ENCODE results near the gene GID8. TPM values are rescaled to one million over a fixed set of nuclear protein-coding genes. Genes with fewer than 3 reads are reported as not detected.

Gene GID8
- total and polyA plus RNA-seq, 2 donors (not counting 3 experiments of a cell fraction or from before 2014, with no cell fraction given), result 25.3 to 34.6 TPM

GRCh38 chr20:62980380-62980960, 42.5 kb downstream of the GID8 start:
- no peak for FAIRE-seq

More at GRCh38 chr20:62980380-62980960, 42.5 kb downstream of the GID8 start:
- Histone ChIP-seq H3K4me2 (ENCODE audit: insufficient read depth, low read length) (no peak overlapping the region), H3K9me3 (replicated peaks; ENCODE audit: control insufficient read depth, insufficient read depth, low read length) (no peaks in the 10 kb centered on the region), H3K4me1 (ENCODE audit: control insufficient read depth, extremely low read depth, insufficient read depth, low read length) (no peaks in the 10 kb centered on the region), H3K36me3 (ENCODE audit: control insufficient read depth in 2 of 2, extremely low read depth in 1 of 2, insufficient read depth in 2 of 2, low read length in 2 of 2) (no peaks in the 10 kb centered on the region), H3K9ac (replicated peaks; ENCODE audit: extremely low read depth, insufficient read depth, low read length) (no peak overlapping the region), H3K4me3 (replicated peaks in 1 of 3; ENCODE audit: insufficient read depth in 1 of 3, low read depth in 1 of 3, low read length in 3 of 3) (no peak overlapping the region), H4K20me1 (replicated peaks; ENCODE audit: control insufficient read depth, extremely low read depth, insufficient read depth, low read length) (no peaks in the 10 kb centered on the region), H3K27ac (ENCODE audit: insufficient read depth, low read depth, low read length) (no peak overlapping the region), H3K79me2 (ENCODE audit: control insufficient read depth, insufficient read depth, low read length) (no peaks in the 10 kb centered on the region), H3K9me1 (replicated peaks; ENCODE audit: control insufficient read depth, extremely low read depth, insufficient read depth, low read length) (no peaks in the 10 kb centered on the region), H3K27me3 (ENCODE audit: control insufficient read depth in 2 of 2, insufficient read depth in 2 of 2, low read length in 2 of 2) (peaks cover 21 to 24% of the 10 kb centered on the region in 2 experiments), H2AFZ (ENCODE audit: low read depth, low read length) (no peak overlapping the region)
- intact Hi-C loops (cut with micrococcal nuclease) (no loop called here), dilution Hi-C loops (cut with MboI; ENCODE audit: extremely low pct_ligation_motif_present, low sequenced_read_pairs) (no loop called here)
- DNase-seq (ENCODE audit: low read depth, low spot score), result no peak
- ChIA-PET POLR2A (no interaction called here), CTCF (interaction anchor here (1.1 to 4.0 kb wide), 2 partner anchors 8 to 28 kb away, joined by 3 to 18 read pairs; no protein-coding TSS in a partner anchor)
- TF ChIP-seq POLR2A (IDR thresholded peaks at IDR 0.05; ENCODE audit: low read depth, low read length) (no peak), FOS (IDR thresholded peaks at IDR 0.05; ENCODE audit: borderline replicate concordance, insufficient read depth, low read length) (no peak), CTCF (IDR thresholded peaks at IDR 0.05; ENCODE audit: extremely low read depth in 1 of 2, insufficient read depth in 1 of 2, low read depth in 1 of 2, low read length in 2 of 2) (no peak), POLR2AphosphoS5 (IDR thresholded peaks at IDR 0.05; ENCODE audit: insufficient read depth, low read depth, low read length) (no peak), JUN (IDR thresholded peaks at IDR 0.05; ENCODE audit: borderline replicate concordance, insufficient read depth, insufficient read length, low read depth) (no peak), MAX (IDR thresholded peaks at IDR 0.05; ENCODE audit: insufficient read depth, insufficient read length) (no peak)
- no TSS peak for BruUV-seq (replicated peaks)
